Measurements from ENCODE around the gene EIF5.

DNA sequence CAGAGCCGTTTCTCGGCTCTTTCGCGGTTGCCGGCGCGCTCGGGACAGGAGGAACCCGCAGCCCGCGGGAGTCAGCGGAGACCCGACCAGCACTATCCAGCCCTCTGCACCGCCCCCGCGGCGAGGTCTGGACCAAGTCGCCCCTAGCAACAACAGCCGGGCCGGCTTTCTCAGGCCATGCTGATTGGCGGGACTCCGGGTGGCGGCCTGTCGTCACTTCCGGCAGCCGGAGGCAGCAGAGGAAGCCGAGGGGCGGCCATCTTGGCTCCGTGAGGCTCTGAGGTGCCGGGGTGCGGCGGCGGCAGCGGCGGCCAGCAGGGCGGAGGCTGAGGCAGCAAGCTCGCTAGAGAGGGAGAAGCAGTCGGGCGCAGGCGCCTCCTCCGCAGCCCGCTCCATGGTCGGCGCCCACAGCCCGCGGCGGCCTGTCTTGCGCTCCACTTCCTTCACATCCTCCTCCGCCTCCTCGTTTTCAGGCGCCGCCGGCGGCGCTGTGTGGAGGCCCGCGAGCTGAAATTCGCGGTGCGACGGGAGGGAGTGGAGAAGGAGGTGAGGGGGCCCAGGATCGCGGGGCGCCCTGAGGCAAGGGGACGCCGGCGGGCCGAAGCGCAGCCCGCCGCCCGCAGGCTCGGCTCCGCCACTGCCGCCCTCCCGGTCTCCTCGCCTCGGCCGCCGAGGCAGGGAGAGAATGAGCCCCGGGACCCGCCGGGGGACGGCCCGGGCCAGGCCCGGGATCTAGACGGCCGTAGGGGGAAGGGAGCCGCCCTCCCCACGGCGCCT lies 51.3 kb downstream of the EIF5 start, which contains the start of gene MARK3:
- TF ChIP-seq POLR2A (IDR thresholded peaks at IDR 0.05; ENCODE audit: borderline replicate concordance, extremely low read depth, insufficient read depth, insufficient read length): peak; percentile 78
- peak; percentile 74; the same call in 1 of the 2 replicates for TF ChIP-seq ZFX (IDR thresholded peaks at IDR 0.05)
- TF ChIP-seq, protein P1, sequence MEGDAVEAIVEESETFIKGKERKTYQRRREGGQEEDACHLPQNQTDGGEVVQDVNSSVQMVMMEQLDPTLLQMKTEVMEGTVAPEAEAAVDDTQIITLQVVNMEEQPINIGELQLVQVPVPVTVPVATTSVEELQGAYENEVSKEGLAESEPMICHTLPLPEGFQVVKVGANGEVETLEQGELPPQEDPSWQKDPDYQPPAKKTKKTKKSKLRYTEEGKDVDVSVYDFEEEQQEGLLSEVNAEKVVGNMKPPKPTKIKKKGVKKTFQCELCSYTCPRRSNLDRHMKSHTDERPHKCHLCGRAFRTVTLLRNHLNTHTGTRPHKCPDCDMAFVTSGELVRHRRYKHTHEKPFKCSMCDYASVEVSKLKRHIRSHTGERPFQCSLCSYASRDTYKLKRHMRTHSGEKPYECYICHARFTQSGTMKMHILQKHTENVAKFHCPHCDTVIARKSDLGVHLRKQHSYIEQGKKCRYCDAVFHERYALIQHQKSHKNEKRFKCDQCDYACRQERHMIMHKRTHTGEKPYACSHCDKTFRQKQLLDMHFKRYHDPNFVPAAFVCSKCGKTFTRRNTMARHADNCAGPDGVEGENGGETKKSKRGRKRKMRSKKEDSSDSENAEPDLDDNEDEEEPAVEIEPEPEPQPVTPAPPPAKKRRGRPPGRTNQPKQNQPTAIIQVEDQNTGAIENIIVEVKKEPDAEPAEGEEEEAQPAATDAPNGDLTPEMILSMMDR (IDR thresholded peaks at IDR 0.05 in 2 of 3, conservative IDR thresholded peaks at IDR 0.05 in 1 of 3; ENCODE audit: borderline replicate concordance in 1 of 3, insufficient read depth in 1 of 3, low read depth in 2 of 3, low read length in 2 of 3): peak in 2 of 3 experiments; percentile 21 to 29; a peak in 3 of 6 replicates
- TF ChIP-seq ZNF274 (IDR thresholded peaks at IDR 0.05; ENCODE audit: low read depth, low read length): no peak

Data from HCT116 (cell line).